ENCODE data around the gene LRIG1. TPM values are rescaled to one million over a fixed set of nuclear protein-coding genes. Genes with fewer than 3 reads are reported as not detected.

LRIG1 gene
- total RNA-seq, 2 donors from 2014 or later, result 119 to 186 TPM

GRCh38 chr3:66467996-66468735 lies 32.7 kb downstream of the LRIG1 start:
- TF ChIP-seq, protein P1, sequence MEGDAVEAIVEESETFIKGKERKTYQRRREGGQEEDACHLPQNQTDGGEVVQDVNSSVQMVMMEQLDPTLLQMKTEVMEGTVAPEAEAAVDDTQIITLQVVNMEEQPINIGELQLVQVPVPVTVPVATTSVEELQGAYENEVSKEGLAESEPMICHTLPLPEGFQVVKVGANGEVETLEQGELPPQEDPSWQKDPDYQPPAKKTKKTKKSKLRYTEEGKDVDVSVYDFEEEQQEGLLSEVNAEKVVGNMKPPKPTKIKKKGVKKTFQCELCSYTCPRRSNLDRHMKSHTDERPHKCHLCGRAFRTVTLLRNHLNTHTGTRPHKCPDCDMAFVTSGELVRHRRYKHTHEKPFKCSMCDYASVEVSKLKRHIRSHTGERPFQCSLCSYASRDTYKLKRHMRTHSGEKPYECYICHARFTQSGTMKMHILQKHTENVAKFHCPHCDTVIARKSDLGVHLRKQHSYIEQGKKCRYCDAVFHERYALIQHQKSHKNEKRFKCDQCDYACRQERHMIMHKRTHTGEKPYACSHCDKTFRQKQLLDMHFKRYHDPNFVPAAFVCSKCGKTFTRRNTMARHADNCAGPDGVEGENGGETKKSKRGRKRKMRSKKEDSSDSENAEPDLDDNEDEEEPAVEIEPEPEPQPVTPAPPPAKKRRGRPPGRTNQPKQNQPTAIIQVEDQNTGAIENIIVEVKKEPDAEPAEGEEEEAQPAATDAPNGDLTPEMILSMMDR (IDR thresholded peaks at IDR 0.05), result no peak
- TF ChIP-seq POLR2AphosphoS5 (IDR thresholded peaks at IDR 0.05) (no peak), POLR2A (IDR thresholded peaks at IDR 0.05) (no peak)
- intact Hi-C loops (cut with DNase I), result no loop called here
- WGBS, result 74% methylated on average over 10 of the region's 10 CpGs
- no peak for DNase-seq (ENCODE audit: low spot score)
- H3K9me3 ChIP-seq, result no peaks in the 10 kb centered on the region
- no peak overlapping the region for H3K27ac ChIP-seq
- H3K36me3 ChIP-seq, result no peaks in the 10 kb centered on the region
- no peak overlapping the region for H3K4me3 ChIP-seq
- H3K27me3 ChIP-seq (replicated peaks; ENCODE audit: insufficient read depth), result no peaks in the 10 kb centered on the region
- H3K4me1 ChIP-seq (replicated peaks), result peaks cover 7% of the 10 kb centered on the region

GRCh38 chr3:66466606-66467270 lies 34.1 kb downstream of the LRIG1 start:
- Histone ChIP-seq H3K4me1 (replicated peaks) (no peaks in the 10 kb centered on the region), H3K9me3 (no peaks in the 10 kb centered on the region), H3K4me3 (no peak overlapping the region), H3K27me3 (replicated peaks; ENCODE audit: insufficient read depth) (no peaks in the 10 kb centered on the region), H3K27ac (no peak overlapping the region), H3K36me3 (no peaks in the 10 kb centered on the region)
- WGBS, result 83% methylated on average over 11 of the region's 11 CpGs
- no peak for DNase-seq (ENCODE audit: low spot score)
- intact Hi-C loops (cut with DNase I), result no loop called here
- TF ChIP-seq, protein P1 (IDR thresholded peaks at IDR 0.05), result no peak
- TF ChIP-seq POLR2A (IDR thresholded peaks at IDR 0.05) (no peak), POLR2AphosphoS5 (IDR thresholded peaks at IDR 0.05) (no peak)

- Histone ChIP-seq H3K27ac (no peak overlapping the region), H3K27me3 (replicated peaks; ENCODE audit: insufficient read depth) (no peaks in the 10 kb centered on the region), H3K9me3 (no peaks in the 10 kb centered on the region), H3K4me1 (replicated peaks) (no peaks in the 10 kb centered on the region), H3K36me3 (no peaks in the 10 kb centered on the region), H3K4me3 (no peak overlapping the region)
- no peak for TF ChIP-seq POLR2A (IDR thresholded peaks at IDR 0.05)
- TF ChIP-seq, protein P1 (IDR thresholded peaks at IDR 0.05), result no peak
- no peak for TF ChIP-seq POLR2AphosphoS5 (IDR thresholded peaks at IDR 0.05)
- 93% methylated on average over 4 of the region's 4 CpGs for WGBS
- intact Hi-C loops (cut with DNase I), result no loop called here
- DNase-seq (ENCODE audit: low spot score), result no peak
Observed at GRCh38 chr3:66465587-66465986, 35.2 kb downstream of the LRIG1 start.

DNA sequence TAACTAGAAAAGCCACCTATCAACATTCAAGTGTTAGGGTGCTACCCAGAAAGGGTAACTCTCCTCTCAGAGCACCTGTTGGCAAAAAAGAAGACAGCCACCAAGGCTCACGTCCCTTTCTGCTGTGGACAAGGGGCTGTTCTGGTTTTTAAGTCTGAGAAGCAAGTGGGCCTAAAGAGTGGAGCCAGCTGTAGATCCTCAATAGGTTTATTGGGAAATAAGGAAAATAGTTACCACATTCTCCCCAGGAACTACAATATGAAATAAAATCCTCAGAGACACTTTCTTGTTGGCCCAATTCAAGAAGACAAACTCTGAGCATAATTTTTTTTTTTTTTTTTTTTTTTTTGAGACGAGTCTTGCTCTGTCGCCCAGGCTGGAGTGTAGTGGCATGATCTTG lies 35.8 kb downstream of the LRIG1 start:
- H3K36me3 ChIP-seq, result no peaks in the 10 kb centered on the region
- intact Hi-C loops (cut with DNase I), result no loop called here
- WGBS, result 87% methylated on average over 3 of the region's 3 CpGs
- no peaks in the 10 kb centered on the region for H3K27me3 ChIP-seq (replicated peaks; ENCODE audit: insufficient read depth)
- no peak overlapping the region for H3K4me3 ChIP-seq
- no peak overlapping the region for H3K27ac ChIP-seq
- H3K4me1 ChIP-seq (replicated peaks), result no peaks in the 10 kb centered on the region
- TF ChIP-seq POLR2A (IDR thresholded peaks at IDR 0.05) (no peak), POLR2AphosphoS5 (IDR thresholded peaks at IDR 0.05) (no peak)
- TF ChIP-seq, protein P1 (IDR thresholded peaks at IDR 0.05), result no peak
- DNase-seq (ENCODE audit: low spot score), result no peak
- no peaks in the 10 kb centered on the region for H3K9me3 ChIP-seq

GRCh38 chr3:66464512-66464894 lies 36.3 kb downstream of the LRIG1 start:
- Histone ChIP-seq H3K27me3 (replicated peaks; ENCODE audit: insufficient read depth) (no peaks in the 10 kb centered on the region), H3K4me3 (no peak overlapping the region), H3K36me3 (no peaks in the 10 kb centered on the region), H3K4me1 (replicated peaks) (no peaks in the 10 kb centered on the region), H3K9me3 (no peaks in the 10 kb centered on the region), H3K27ac (peak overlapping the region in 1 of 2 donors; percentile 44)
- intact Hi-C loops (cut with DNase I), result no loop called here
- TF ChIP-seq POLR2AphosphoS5 (IDR thresholded peaks at IDR 0.05) (no peak), POLR2A (IDR thresholded peaks at IDR 0.05) (no peak)
- TF ChIP-seq, protein P1 (IDR thresholded peaks at IDR 0.05), result no peak
- DNase-seq (ENCODE audit: low spot score), result no peak
- WGBS, result 77% methylated on average over 3 of the region's 3 CpGs

All from prostate gland (tissue), 2 donors.